RWPE2 (cell line): ENCODE measurements around the gene EPS8.

Experiments
- ATAC-seq: fragments of 200-7000 bp; cut with Tn5 transposase; 3 replicates; pipeline ENCODE4 v1.9.1; 2021; ENCODE audit warnings: low read depth
- DNase-seq: peaks from one replicate; pipeline ENCODE4 v3.0.0-alpha.2; 2020; ENCODE audit warnings: low spot score
- H3K27ac ChIP-seq: fragments of 450-650 bp; 2 replicates; pipeline ENCODE4 v1.5.1; 2017; ENCODE audit warnings: mild to moderate bottlenecking; ENCODE audit not compliant: poor library complexity, severe bottlenecking
- H3K27me3 ChIP-seq: fragments of 250-450 bp; sonication (Bioruptor Pico); 2 replicates; pipeline ENCODE4 v1.5.1; 2021; ENCODE audit warnings: mild to moderate bottlenecking, moderate library complexity; ENCODE audit not compliant: insufficient read depth, poor library complexity, severe bottlenecking
- H3K36me3 ChIP-seq: fragments of 250-450 bp; sonication (Bioruptor Pico); 2 replicates; pipeline ENCODE4 v1.5.1; 2020; ENCODE audit warnings: low read depth, mild to moderate bottlenecking, moderate library complexity
- H3K4me1 ChIP-seq: fragments of 250-450 bp; sonication (Bioruptor Pico); 2 replicates; pipeline ENCODE4 v1.5.1; 2021; ENCODE audit warnings: mild to moderate bottlenecking, moderate library complexity; ENCODE audit not compliant: insufficient read depth, poor library complexity, severe bottlenecking
- H3K4me3 ChIP-seq: fragments of 250-450 bp; sonication (Bioruptor Pico); 2 replicates; pipeline ENCODE4 v1.5.1; 2021; ENCODE audit warnings: mild to moderate bottlenecking, moderate library complexity; ENCODE audit not compliant: severe bottlenecking
- H3K9me3 ChIP-seq: fragments of 250-450 bp; sonication (Bioruptor Pico); 2 replicates; pipeline ENCODE4 v1.5.1; 2021; ENCODE audit warnings: mild to moderate bottlenecking, moderate library complexity; ENCODE audit not compliant: severe bottlenecking
- CTCF ChIP-seq: fragments of 450-650 bp; IDR thresholded peaks from one replicate; pipeline ENCODE4 v1.5.1; 2017; ENCODE audit warnings: mild to moderate bottlenecking, moderate library complexity; ENCODE audit not compliant: poor library complexity, severe bottlenecking

EPS8 gene

GRCh38 chr12:15706010-15706676 lies 83.0 kb downstream of the EPS8 start:
- ATAC-seq (no peak), DNase-seq (no peak)
- no peak overlapping the region for H3K27ac ChIP-seq
- peaks cover 17% of the 10 kb centered on the region for H3K4me1 ChIP-seq
- H3K4me3 ChIP-seq = no peak overlapping the region
- no peak for TF ChIP-seq CTCF
- no peaks in the 10 kb centered on the region for H3K9me3 ChIP-seq
- no peaks in the 10 kb centered on the region for H3K27me3 ChIP-seq
- no peaks in the 10 kb centered on the region for H3K36me3 ChIP-seq

- Histone ChIP-seq H3K4me1 (peaks cover 23% of the 10 kb centered on the region), H3K36me3 (no peaks in the 10 kb centered on the region), H3K27me3 (no peaks in the 10 kb centered on the region), H3K27ac (no peak overlapping the region), H3K4me3 (no peak overlapping the region), H3K9me3 (no peaks in the 10 kb centered on the region)
- DNase-seq (no peak), ATAC-seq (no peak)
- no peak for TF ChIP-seq CTCF
Observed at GRCh38 chr12:15705606-15706005, 83.6 kb downstream of the EPS8 start.

- no peak overlapping the region for H3K4me3 ChIP-seq
- peaks cover 29% of the 10 kb centered on the region for H3K4me1 ChIP-seq
Observed at GRCh38 chr12:15702276-15702675, 86.9 kb downstream of the EPS8 start.

GRCh38 chr12:15701631-15702156 lies 87.5 kb downstream of the EPS8 start:
- peak; percentile 19; the same call in 1 of the 3 replicates for ATAC-seq
- H3K27me3 ChIP-seq = no peaks in the 10 kb centered on the region
- H3K27ac ChIP-seq = peak overlapping the region; percentile 71
- H3K9me3 ChIP-seq = no peaks in the 10 kb centered on the region
- no peak for TF ChIP-seq CTCF
- no peak for DNase-seq
- H3K4me3 ChIP-seq = no peak overlapping the region
- no peaks in the 10 kb centered on the region for H3K36me3 ChIP-seq
- H3K4me1 ChIP-seq = peaks cover 29% of the 10 kb centered on the region

More at GRCh38 chr12:15702276-15702675, 86.9 kb downstream of the EPS8 start:
- H3K36me3 ChIP-seq = no peaks in the 10 kb centered on the region
- peak overlapping the region; percentile 71 for H3K27ac ChIP-seq
- ATAC-seq (no peak), DNase-seq (no peak)
- no peaks in the 10 kb centered on the region for H3K27me3 ChIP-seq
- TF ChIP-seq CTCF = no peak
- H3K9me3 ChIP-seq = no peaks in the 10 kb centered on the region

GRCh38 chr12:15701206-15701605 lies 88.0 kb downstream of the EPS8 start:
- ATAC-seq = peak; percentile 66; the same call in 2 of the 3 replicates
- H3K4me3 ChIP-seq = no peak overlapping the region
- TF ChIP-seq CTCF = no peak
- H3K27me3 ChIP-seq = no peaks in the 10 kb centered on the region
- peak overlapping the region; percentile 71 for H3K27ac ChIP-seq
- H3K36me3 ChIP-seq = no peaks in the 10 kb centered on the region
- no peaks in the 10 kb centered on the region for H3K9me3 ChIP-seq
- H3K4me1 ChIP-seq = peaks cover 29% of the 10 kb centered on the region
- DNase-seq = no peak
